ENCODE measurements around the gene ATOH7.

ATOH7 gene

DNA sequence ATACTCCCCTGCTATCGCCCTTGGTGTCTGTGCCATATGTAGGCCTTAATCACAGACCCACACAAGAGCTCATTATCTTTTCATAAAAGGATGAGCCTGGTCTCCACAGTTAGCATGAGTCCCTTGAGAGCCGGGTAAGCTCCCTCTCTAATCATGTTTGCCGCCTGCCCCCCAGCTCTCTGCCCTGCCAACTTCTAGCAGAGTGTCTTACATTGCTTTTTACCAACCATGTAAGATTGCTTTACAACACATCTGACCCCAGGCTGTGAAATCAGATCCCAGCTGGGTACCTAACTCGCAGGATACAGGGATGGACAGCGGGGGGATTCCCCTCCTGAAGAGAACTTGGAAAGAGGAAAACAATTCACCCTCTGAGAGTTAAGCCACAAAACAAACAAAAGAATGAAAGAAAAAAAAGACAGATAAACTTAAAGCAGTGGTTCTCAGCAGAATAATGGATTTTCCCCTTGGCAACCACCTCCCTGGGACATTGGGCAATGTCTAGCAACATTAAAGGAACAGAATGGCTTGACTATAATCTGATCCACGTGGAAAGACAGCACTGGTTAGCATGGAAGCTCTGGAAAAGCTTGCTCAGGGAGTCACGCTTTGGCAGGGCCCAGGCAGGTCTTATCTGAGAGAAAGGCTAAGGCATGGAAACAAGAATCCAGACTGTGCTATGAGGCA is 39.4 kb upstream of the ATOH7 start:
- in situ Hi-C loops (cut with MboI; ENCODE audit: low pct_unique_long_range_greater_than_20kb, low sequenced_read_pairs, unreplicated experiment), result no loop called here
- TF ChIP-seq, protein P1, sequence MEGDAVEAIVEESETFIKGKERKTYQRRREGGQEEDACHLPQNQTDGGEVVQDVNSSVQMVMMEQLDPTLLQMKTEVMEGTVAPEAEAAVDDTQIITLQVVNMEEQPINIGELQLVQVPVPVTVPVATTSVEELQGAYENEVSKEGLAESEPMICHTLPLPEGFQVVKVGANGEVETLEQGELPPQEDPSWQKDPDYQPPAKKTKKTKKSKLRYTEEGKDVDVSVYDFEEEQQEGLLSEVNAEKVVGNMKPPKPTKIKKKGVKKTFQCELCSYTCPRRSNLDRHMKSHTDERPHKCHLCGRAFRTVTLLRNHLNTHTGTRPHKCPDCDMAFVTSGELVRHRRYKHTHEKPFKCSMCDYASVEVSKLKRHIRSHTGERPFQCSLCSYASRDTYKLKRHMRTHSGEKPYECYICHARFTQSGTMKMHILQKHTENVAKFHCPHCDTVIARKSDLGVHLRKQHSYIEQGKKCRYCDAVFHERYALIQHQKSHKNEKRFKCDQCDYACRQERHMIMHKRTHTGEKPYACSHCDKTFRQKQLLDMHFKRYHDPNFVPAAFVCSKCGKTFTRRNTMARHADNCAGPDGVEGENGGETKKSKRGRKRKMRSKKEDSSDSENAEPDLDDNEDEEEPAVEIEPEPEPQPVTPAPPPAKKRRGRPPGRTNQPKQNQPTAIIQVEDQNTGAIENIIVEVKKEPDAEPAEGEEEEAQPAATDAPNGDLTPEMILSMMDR (IDR thresholded peaks at IDR 0.05; ENCODE audit: extremely low read depth, insufficient read depth, missing control alignments), result no peak
- no peak for DNase-seq (ENCODE audit: low spot score)

- TF ChIP-seq, protein P1 (IDR thresholded peaks at IDR 0.05; ENCODE audit: extremely low read depth, insufficient read depth, missing control alignments), result no peak
Measured at GRCh38 chr10:68269562-68270290, 37.8 kb upstream of the ATOH7 start.

GRCh38 chr10:68261132-68261856 is 29.4 kb upstream of the ATOH7 start:
- in situ Hi-C loops (cut with MboI; ENCODE audit: low pct_unique_long_range_greater_than_20kb, low sequenced_read_pairs, unreplicated experiment), result no loop called here
- TF ChIP-seq, protein P1 (IDR thresholded peaks at IDR 0.05; ENCODE audit: extremely low read depth, insufficient read depth, missing control alignments), result no peak
- no peak for DNase-seq (ENCODE audit: low spot score)

More at GRCh38 chr10:68269562-68270290, 37.8 kb upstream of the ATOH7 start:
- in situ Hi-C loops (cut with MboI; ENCODE audit: low pct_unique_long_range_greater_than_20kb, low sequenced_read_pairs, unreplicated experiment), result no loop called here
- no peak for DNase-seq (ENCODE audit: low spot score)

DNA sequence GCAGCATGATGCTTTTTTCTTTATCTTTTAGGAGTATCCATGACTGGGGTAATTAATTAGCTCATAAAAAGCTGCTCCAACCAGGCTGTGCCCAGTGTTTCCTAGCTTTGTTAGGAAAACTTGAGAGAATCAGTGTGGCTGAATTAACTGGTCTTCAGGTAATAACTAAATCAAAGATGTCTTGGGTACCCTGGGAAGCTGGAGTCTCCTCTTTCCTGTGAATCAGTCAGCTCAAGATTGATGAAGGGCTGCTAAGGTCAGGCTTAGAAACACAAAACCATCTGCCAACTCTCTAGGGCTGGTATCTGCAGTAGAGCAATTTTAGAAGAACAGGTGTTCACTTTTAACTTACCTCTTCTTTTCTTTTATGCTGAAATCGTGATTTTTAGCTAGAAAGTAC is 21.4 kb upstream of the ATOH7 start:
- TF ChIP-seq, protein P1 (IDR thresholded peaks at IDR 0.05; ENCODE audit: extremely low read depth, insufficient read depth, missing control alignments), result no peak
- in situ Hi-C loops (cut with MboI; ENCODE audit: low pct_unique_long_range_greater_than_20kb, low sequenced_read_pairs, unreplicated experiment), result no loop called here

DNA sequence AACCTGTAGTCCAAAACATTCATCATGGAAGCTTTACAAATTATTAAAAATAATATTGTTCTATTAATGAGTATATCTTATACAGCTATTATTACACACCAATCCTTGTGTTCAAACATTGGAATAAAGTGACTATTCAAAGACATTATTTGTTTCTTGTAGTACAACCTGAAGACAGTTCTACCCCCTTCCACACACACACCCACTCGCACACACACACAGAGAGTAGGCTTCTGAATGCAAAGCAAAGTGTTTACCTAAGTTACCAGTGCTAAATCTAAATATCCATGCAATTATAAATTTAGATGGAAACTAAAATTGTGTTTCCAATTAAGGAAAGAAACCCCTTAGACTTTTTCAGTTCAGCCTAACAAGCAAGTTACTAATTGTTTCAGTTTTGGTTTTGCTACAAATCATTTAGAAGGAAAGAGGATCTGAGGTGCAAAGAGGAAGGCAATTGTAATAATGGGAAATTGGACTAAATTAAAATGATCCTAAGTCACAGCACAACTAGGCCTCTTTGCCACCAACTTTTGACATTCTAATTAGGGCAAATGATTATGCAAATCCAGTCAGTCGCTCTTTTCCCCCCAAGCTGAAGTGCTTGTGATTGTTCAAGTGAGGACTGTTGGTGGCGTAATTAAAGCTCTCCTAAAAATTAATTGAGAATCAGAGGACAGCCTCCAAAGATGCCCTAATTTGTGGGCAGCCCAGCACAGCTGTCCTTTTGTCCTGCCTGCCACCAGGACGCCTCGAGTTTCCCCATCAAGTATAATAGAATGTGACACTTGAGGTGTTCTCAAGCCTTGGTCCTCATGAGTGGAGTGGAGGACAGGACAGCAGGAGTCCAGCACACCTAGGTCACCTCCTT is 19.9 kb upstream of the ATOH7 start:
- TF ChIP-seq, protein P1 (IDR thresholded peaks at IDR 0.05; ENCODE audit: extremely low read depth, insufficient read depth, missing control alignments), result no peak
- peak; percentile 24 for DNase-seq (ENCODE audit: low spot score)
- in situ Hi-C loops (cut with MboI; ENCODE audit: low pct_unique_long_range_greater_than_20kb, low sequenced_read_pairs, unreplicated experiment), result no loop called here

More for the DNA sequence above, 21.4 kb upstream of the ATOH7 start:
- no peak for DNase-seq (ENCODE audit: low spot score)

- DNase-seq (ENCODE audit: low spot score), result no peak
- in situ Hi-C loops (cut with MboI; ENCODE audit: low pct_unique_long_range_greater_than_20kb, low sequenced_read_pairs, unreplicated experiment), result no loop called here
- TF ChIP-seq, protein P1 (IDR thresholded peaks at IDR 0.05; ENCODE audit: extremely low read depth, insufficient read depth, missing control alignments), result no peak
Measured at GRCh38 chr10:68251151-68251550, 19.2 kb upstream of the ATOH7 start.
